Activated naive CD4-positive, alpha-beta T cell treated with anti-CD3 and anti-CD28 coated beads for 36 hours (primary cell): ENCODE results near the gene PABPC4L. TPM values are rescaled to one million over a fixed set of nuclear protein-coding genes. Genes with fewer than 3 reads are reported as not detected.

Experiments used
- CTCF ChIA-PET: fragments of 350-600 bp; sonication (Branson Sonifier 250); formaldehyde crosslinking; loops from one replicate; lab custom pipeline; 2021; ENCODE audit warnings: antibody characterized with exemption; lab: Charles Lee
- DNase-seq: peaks from one replicate; pipeline ENCODE4 v3.0.0-alpha.2; 2020
- H3K27ac Mint-ChIP-seq: one replicate; pipeline ENCODE4 v1.8.0; 2021; ENCODE audit warnings: mild to moderate bottlenecking, mixed read lengths
- H3K27me3 Mint-ChIP-seq: one replicate; pipeline ENCODE4 v1.8.0; 2021; ENCODE audit warnings: low read depth, mixed read lengths
- H3K36me3 Mint-ChIP-seq: one replicate; pipeline ENCODE4 v1.8.0; 2021; ENCODE audit warnings: low read depth, mixed read lengths
- H3K4me1 Mint-ChIP-seq: one replicate; pipeline ENCODE4 v1.8.0; 2021; ENCODE audit warnings: low read depth, mixed read lengths
- H3K4me3 Mint-ChIP-seq: one replicate; pipeline ENCODE4 v1.8.0; 2021; ENCODE audit warnings: mild to moderate bottlenecking, moderate library complexity, mixed read lengths
- H3K9me3 Mint-ChIP-seq: one replicate; pipeline ENCODE4 v1.8.0; 2021; ENCODE audit warnings: mixed read lengths
- intact Hi-C: fragments of 100-400 bp; cut with micrococcal nuclease; formaldehyde crosslinking; loops from one replicate; pipeline ENCODE4 v1.15.1; 2023
- total RNA-seq, 2 experiments: library from RNA; stranded (reverse); gene quantifications; one replicate each; pipeline ENCODE4 v1.2.3, GENCODE V29; 2021

The PABPC4L gene
- total RNA-seq, 2 experiments from 2014 or later = not detected

DNA sequence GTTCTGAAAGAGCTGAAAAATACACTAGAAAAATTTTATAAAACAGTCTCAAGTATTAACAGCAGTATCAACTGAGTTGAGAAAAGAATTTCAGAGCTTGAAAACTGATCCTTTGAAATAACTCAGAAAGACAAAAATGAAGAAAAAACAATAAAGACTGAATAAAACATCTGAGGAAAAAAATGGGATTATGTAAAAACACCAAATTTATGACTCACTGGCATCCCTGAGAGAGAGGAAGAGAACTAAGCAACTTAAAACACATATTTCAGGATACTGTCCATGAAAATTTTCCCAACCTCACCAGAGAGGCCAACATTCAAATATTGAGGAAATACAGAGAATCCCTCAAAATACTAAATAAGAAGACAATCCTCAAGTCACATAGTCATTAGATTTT lies 22.9 kb downstream of the PABPC4L start:
- Mint-ChIP-seq H3K4me3 (no peak overlapping the region), H3K27me3 (no peaks in the 10 kb centered on the region), H3K27ac (no peak overlapping the region), H3K4me1 (no peaks in the 10 kb centered on the region), H3K36me3 (no peaks in the 10 kb centered on the region), H3K9me3 (peaks cover 16% of the 10 kb centered on the region)
- no peak for DNase-seq
- CTCF ChIA-PET = no interaction called here
- intact Hi-C loops = no loop called here

- H3K4me3 Mint-ChIP-seq = no peak overlapping the region
- H3K27me3 Mint-ChIP-seq = no peaks in the 10 kb centered on the region
- no peak for DNase-seq
- CTCF ChIA-PET = no interaction called here
- H3K36me3 Mint-ChIP-seq = no peaks in the 10 kb centered on the region
- H3K9me3 Mint-ChIP-seq = peaks cover 7% of the 10 kb centered on the region
- no peaks in the 10 kb centered on the region for H3K4me1 Mint-ChIP-seq
- H3K27ac Mint-ChIP-seq = no peak overlapping the region
- intact Hi-C loops = no loop called here
Measured at GRCh38 chr4:134174271-134174670, 27.3 kb downstream of the PABPC4L start.

- CTCF ChIA-PET = no interaction called here
- H3K9me3 Mint-ChIP-seq = peaks cover 8% of the 10 kb centered on the region
- H3K27me3 Mint-ChIP-seq = no peaks in the 10 kb centered on the region
Measured at GRCh38 chr4:134160211-134160610, 41.4 kb downstream of the PABPC4L start.

GRCh38 chr4:134154097-134154496 lies 47.5 kb downstream of the PABPC4L start:
- no peak overlapping the region for H3K4me3 Mint-ChIP-seq
- no peaks in the 10 kb centered on the region for H3K36me3 Mint-ChIP-seq
- CTCF ChIA-PET = no interaction called here
- H3K27ac Mint-ChIP-seq = no peak overlapping the region
- no peaks in the 10 kb centered on the region for H3K4me1 Mint-ChIP-seq
- no peak for DNase-seq
- H3K27me3 Mint-ChIP-seq = no peaks in the 10 kb centered on the region
- H3K9me3 Mint-ChIP-seq = no peaks in the 10 kb centered on the region
- intact Hi-C loops = no loop called here

More at GRCh38 chr4:134160211-134160610, 41.4 kb downstream of the PABPC4L start:
- intact Hi-C loops = no loop called here
- no peaks in the 10 kb centered on the region for H3K4me1 Mint-ChIP-seq
- no peak overlapping the region for H3K4me3 Mint-ChIP-seq
- no peaks in the 10 kb centered on the region for H3K36me3 Mint-ChIP-seq
- no peak overlapping the region for H3K27ac Mint-ChIP-seq
- DNase-seq = no peak

- DNase-seq = no peak
- H3K9me3 Mint-ChIP-seq = peaks cover 6% of the 10 kb centered on the region
- H3K27me3 Mint-ChIP-seq = no peaks in the 10 kb centered on the region
- CTCF ChIA-PET = no interaction called here
- H3K4me1 Mint-ChIP-seq = no peaks in the 10 kb centered on the region
- H3K36me3 Mint-ChIP-seq = no peaks in the 10 kb centered on the region
- H3K27ac Mint-ChIP-seq = no peak overlapping the region
- H3K4me3 Mint-ChIP-seq = no peak overlapping the region
- intact Hi-C loops = no loop called here
Measured at GRCh38 chr4:134147941-134148340, 53.6 kb downstream of the PABPC4L start.
